ENCODE measurements around the gene FRMD1.
"Not testable (repeated sequence)": the region's sequence is repeated elsewhere in the genome, so short reads cannot be mapped to it uniquely, and the experiment has no call there.

Gene FRMD1

GRCh38 chr6:168093634-168094033, 14.6 kb upstream of the FRMD1 start:
- DNase-seq: no peak

DNA sequence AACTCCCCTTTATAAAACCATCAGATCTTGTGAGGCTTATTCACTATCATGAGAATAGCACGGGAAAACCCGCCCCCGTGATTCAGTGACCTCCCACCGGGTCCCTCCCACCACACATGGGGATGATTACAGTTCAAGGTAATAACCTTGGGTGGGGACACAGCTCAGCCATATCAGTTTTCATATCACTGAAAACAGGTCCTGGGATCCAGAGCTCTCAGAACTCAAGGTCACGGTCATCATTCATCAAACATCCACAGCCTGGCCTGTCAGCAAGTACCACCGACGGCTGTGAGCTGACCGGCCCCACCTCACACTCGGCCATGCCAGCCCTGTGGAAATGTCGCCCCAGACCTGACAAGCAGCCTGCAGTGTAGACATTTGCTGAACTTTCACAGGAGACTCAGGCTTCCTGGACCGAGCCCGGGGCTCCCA, 14.1 kb upstream of the FRMD1 start:
- no peak for DNase-seq

GRCh38 chr6:168092541-168092940, 13.5 kb upstream of the FRMD1 start:
- DNase-seq: no peak

GRCh38 chr6:168091381-168092264, 12.6 kb upstream of the FRMD1 start:
- DNase-seq: no peak

DNA sequence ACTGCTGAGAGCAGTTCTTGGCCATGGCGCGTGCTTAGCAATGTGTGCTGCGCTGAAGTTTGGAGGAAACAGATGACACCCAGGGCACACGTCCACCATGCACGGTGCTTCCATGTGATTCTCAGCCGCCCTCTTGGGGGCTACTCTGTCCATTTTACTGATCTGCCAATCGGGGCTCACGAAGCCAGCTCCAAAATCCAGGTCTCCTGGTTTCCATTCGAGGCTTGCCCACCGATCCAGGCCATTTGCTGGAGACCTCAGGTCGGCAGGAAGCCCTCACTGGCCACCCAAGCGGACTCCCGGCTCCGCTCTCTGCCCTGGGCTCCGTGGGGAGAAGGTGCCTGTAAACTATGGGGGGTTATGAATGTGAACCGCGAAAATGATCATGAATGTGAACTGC, 11.7 kb upstream of the FRMD1 start:
- no peak for DNase-seq

- no peak for DNase-seq
These were observed 11.2 kb upstream of the FRMD1 start for GRCh38 chr6:168090064-168090690.

- no peak for DNase-seq
These were observed 10.4 kb upstream of the FRMD1 start for GRCh38 chr6:168089186-168090063.

DNA sequence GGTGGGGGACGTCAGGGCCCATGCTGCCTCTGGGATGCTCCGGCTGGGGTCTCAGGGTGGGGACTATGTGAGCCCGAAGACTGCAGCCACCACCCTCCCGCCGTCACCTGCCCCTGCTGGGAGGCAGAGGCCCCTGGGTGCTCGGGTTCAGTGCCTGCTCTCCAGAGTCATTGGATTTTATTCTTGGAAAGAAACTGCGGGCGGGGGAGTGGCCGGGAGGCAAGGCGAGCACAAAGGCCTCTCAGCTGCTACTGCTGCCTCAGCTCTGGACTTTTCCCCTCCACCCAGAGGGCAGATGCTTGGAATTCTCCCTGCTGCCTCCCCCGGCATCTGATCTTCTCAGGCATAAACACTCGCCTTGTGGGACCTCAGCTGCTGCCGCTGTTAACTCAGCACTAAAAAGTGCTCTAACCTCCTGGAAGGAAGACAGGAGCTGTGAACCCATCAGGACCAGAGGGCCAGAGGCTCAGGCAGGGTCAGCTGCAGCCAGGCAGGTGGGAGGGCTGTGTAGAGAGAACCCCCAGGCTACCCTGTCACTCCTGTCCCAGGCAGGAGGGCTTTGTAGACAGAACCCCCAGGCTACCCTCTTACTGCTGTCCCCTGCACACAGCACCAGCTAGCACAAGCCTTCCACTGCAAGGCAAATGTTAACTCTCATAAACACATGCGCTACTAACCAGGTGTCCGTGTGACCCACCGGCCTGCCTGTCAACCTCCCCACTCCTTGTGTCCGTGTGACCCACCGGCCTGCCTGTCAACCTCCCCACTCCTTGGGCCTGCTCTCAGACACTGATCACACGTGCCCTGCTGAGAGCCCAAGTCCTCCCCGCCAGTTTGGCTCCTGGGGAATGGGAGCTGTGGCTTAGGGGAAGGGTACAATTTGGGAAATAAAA, 9.4 kb upstream of the FRMD1 start:
- DNase-seq: no peak

GRCh38 chr6:168087436-168088160, 8.6 kb upstream of the FRMD1 start:
- no peak for DNase-seq

GRCh38 chr6:168086616-168087015, 7.6 kb upstream of the FRMD1 start:
- DNase-seq: no peak

DNA sequence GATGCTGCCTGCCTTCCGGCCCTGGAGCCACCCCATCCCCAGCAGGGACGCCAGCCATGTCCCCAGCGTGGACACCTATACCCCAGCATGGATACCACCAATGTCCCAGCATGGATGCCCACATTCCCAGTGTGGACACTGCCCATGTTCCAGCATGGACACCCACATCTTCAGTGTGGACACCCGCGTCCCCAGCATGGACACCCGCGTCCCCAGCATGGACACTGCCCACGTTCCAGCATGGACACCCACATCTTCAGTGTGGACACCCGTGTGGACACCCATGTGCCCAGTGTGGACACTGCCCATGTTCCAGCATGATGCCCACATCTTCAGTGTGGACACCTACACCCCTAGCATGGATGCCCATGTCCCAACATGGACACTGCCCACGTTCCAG, 7.1 kb upstream of the FRMD1 start:
- DNase-seq: no peak

- no peak for DNase-seq
These were observed 5.6 kb upstream of the FRMD1 start for GRCh38 chr6:168084465-168085160.

GRCh38 chr6:168083514-168083885, 4.5 kb upstream of the FRMD1 start:
- no peak for DNase-seq

GRCh38 chr6:168082860-168083513, 4.0 kb upstream of the FRMD1 start:
- no peak for DNase-seq

GRCh38 chr6:168081858-168082546, 3.0 kb upstream of the FRMD1 start:
- no peak for DNase-seq

- DNase-seq: no peak
These were observed 1.5 kb upstream of the FRMD1 start for GRCh38 chr6:168080393-168081077.

GRCh38 chr6:168078175-168078942, 653 bp downstream of the FRMD1 start:
- no peak for DNase-seq

DNA sequence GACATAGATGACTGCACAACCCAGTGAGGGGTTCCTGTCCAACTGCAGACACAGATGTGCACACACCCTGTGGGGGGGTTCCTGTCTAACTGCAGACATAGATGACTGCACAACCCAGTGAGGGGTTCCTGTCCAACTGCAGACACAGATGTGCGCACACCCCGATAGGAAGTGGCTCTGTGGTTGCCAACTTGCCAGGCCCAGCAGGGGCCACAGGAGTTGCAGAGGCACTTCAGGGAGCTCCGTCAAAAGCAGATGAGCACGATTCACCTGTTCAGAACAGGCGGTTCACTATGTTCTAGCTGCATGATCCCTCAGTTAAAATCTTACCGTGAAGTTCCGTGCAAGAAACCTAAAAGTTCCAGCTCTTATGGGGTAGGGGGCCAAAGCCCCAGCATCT, 1.6 kb downstream of the FRMD1 start:
- not testable (repeated sequence) for DNase-seq

Data from hematopoietic multipotent progenitor cell treated with erythropoietin and hydrocortisone succinate and interleukin-3 and kit ligand, for 4 days (in vitro differentiated cells).